Keratinocyte (primary cell): ENCODE results near the gene FNDC3B. TPM values are rescaled to one million over a fixed set of nuclear protein-coding genes. Genes with fewer than 3 reads are reported as not detected.

Experiments used
- DNase-seq: peaks from one replicate; pipeline ENCODE4 v3.0.0-alpha.2; 2011; ENCODE audit warnings: low read depth, missing footprints, low spot score
- FAIRE-seq: peaks from 2 replicates; lab custom pipeline; 2011; peaks lifted over from hg19 to GRCh38; lab: Jason Lieb, UNC
- H2AFZ ChIP-seq: 2 replicates; pipeline ENCODE4 v1.6.0; 2012; ENCODE audit warnings: low read length, control low read depth, inconsistent platforms; ENCODE audit not compliant: control insufficient read depth
- H3K27ac ChIP-seq: 2 replicates; pipeline ENCODE4 v1.5.1; 2011; ENCODE audit warnings: low read length; ENCODE audit not compliant: control insufficient read depth, insufficient read depth
- H3K27me3 ChIP-seq: 3 replicates; pipeline ENCODE4 v1.6.0; 2011; ENCODE audit warnings: low read length; ENCODE audit not compliant: control insufficient read depth, insufficient read depth; ENCODE audit errors: extremely low read depth
- H3K36me3 ChIP-seq, 2 experiments: 2 replicates in 1 of 2; 3 replicates in 1 of 2; pipeline ENCODE4 v1.5.1; 2011; ENCODE audit warnings: low read length in 2 of 2, mild to moderate bottlenecking in 1 of 2; ENCODE audit not compliant: control insufficient read depth in 2 of 2, insufficient read depth in 2 of 2; ENCODE audit errors: extremely low read depth in 1 of 2
- H3K4me1 ChIP-seq: 3 replicates; pipeline ENCODE4 v1.5.1; 2011; ENCODE audit warnings: low read length; ENCODE audit not compliant: control insufficient read depth, insufficient read depth; ENCODE audit errors: extremely low read depth
- H3K4me2 ChIP-seq: 3 replicates; pipeline ENCODE4 v1.6.0; 2011; ENCODE audit warnings: low read depth, low read length; ENCODE audit not compliant: control insufficient read depth, insufficient read depth; ENCODE audit errors: extremely low read depth
- H3K4me3 ChIP-seq, 3 experiments: fragments of 200-600 bp in 1 of 3; sonication (generic) in 1 of 3; 2 replicates in 2 of 3; 3 replicates in 1 of 3; pipeline ENCODE4 v1.5.1; 2011 to 2016; ENCODE audit warnings: low read length in 3 of 3, mild to moderate bottlenecking in 3 of 3, control low read depth in 2 of 3, inconsistent platforms in 1 of 3, low read depth in 1 of 3, mixed read lengths in 1 of 3, mixed run types in 1 of 3, moderate library complexity in 1 of 3; ENCODE audit not compliant: control insufficient read depth in 2 of 3, insufficient read depth in 2 of 3; ENCODE audit errors: extremely low read depth in 1 of 3
- H3K79me2 ChIP-seq: 2 replicates; pipeline ENCODE4 v1.6.0; 2012; ENCODE audit warnings: low read length; ENCODE audit not compliant: control insufficient read depth, insufficient read depth
- H3K9ac ChIP-seq: 3 replicates; pipeline ENCODE4 v1.6.0; 2011; ENCODE audit warnings: low read length; ENCODE audit not compliant: control insufficient read depth, insufficient read depth; ENCODE audit errors: extremely low read depth
- H3K9me1 ChIP-seq: 3 replicates; pipeline ENCODE4 v1.6.0; 2011; ENCODE audit warnings: low read length; ENCODE audit not compliant: control insufficient read depth, insufficient read depth; ENCODE audit errors: extremely low read depth
- H3K9me3 ChIP-seq: 2 replicates; pipeline ENCODE4 v1.5.1; 2012; ENCODE audit warnings: low read depth, low read length; ENCODE audit not compliant: control insufficient read depth
- H4K20me1 ChIP-seq: 3 replicates; pipeline ENCODE4 v1.6.0; 2011; ENCODE audit warnings: low read length; ENCODE audit not compliant: control insufficient read depth, insufficient read depth; ENCODE audit errors: extremely low read depth
- CTCF ChIP-seq, 3 experiments: IDR thresholded peaks in 1 of 3; conservative IDR thresholded peaks in 1 of 3; optimal IDR thresholded peaks in 1 of 3; 2 replicates in 2 of 3; 3 replicates in 1 of 3; pipeline versions ENCODE3 to v1.5.1; 2011; ENCODE audit warnings: low read length in 3 of 3, mild to moderate bottlenecking in 3 of 3, moderate library complexity in 2 of 3, control low read depth in 1 of 3, inconsistent platforms in 1 of 3; ENCODE audit not compliant: insufficient read depth in 2 of 3; ENCODE audit errors: extremely low read depth in 1 of 3
- EZH2 ChIP-seq: IDR thresholded peaks from one replicate; pipeline ENCODE4 v1.6.1; 2012; ENCODE audit warnings: inconsistent platforms, mild to moderate bottlenecking, low read length, moderate library complexity
- dilution Hi-C: fragments of 300-500 bp; cut with MboI; formaldehyde crosslinking; loops from one replicate; pipeline ENCODE4 v1.7.0; 2020; ENCODE audit warnings: low sequenced_read_pairs; ENCODE audit not compliant: extremely low pct_ligation_motif_present
- polyA plus RNA-seq, 5 experiments: library from polyadenylated mRNA; depleted of rRNA in 3 of 5; stranded (reverse) in 3 of 5; stranded (forward) in 1 of 5; unstranded in 1 of 5; fragments of >200 nt; gene quantifications; 1 replicate in 1 of 5; 2 replicates in 3 of 5; 3 replicates in 1 of 5; pipeline versions ENCODE4 v1.2.1 to v1.2.3, GENCODE V29; 2011 to 2012; ENCODE audit warnings: missing spikeins in 2 of 5, low read depth in 1 of 5, low replicate concordance in 1 of 5

The FNDC3B gene
- polyA plus RNA-seq, 1 donor (not counting 4 experiments of a cell fraction or from before 2014, with no cell fraction given) = 31.4 TPM

- no peak for FAIRE-seq
- Histone ChIP-seq H3K9me1 (no peaks in the 10 kb centered on the region), H4K20me1 (no peaks in the 10 kb centered on the region), H3K9me3 (no peaks in the 10 kb centered on the region), H3K4me2 (no peak overlapping the region), H3K4me1 (peaks cover 1% of the 10 kb centered on the region), H3K79me2 (no peaks in the 10 kb centered on the region), H3K9ac (no peak overlapping the region), H3K4me3 (no peak overlapping the region), H2AFZ (no peak overlapping the region), H3K27ac (no peak overlapping the region), H3K27me3 (no peaks in the 10 kb centered on the region), H3K36me3 (peaks cover 18 to 23% of the 10 kb centered on the region in 2 experiments)
- no peak for TF ChIP-seq CTCF (optimal IDR thresholded peaks at IDR 0.05 in 1 of 3, IDR thresholded peaks at IDR 0.05 in 1 of 3, conservative IDR thresholded peaks at IDR 0.05 in 1 of 3; ENCODE audit: extremely low read depth in 1 of 3, insufficient read depth in 2 of 3, low read length in 3 of 3)
- DNase-seq = no peak
- dilution Hi-C loops = no loop called here
Measured at GRCh38 chr3:172300187-172300586, 260.8 kb downstream of the FNDC3B start.

GRCh38 chr3:172300862-172301261 lies 261.5 kb downstream of the FNDC3B start:
- H3K4me3 ChIP-seq = no peak overlapping the region
- H3K4me2 ChIP-seq = no peak overlapping the region
- no peak overlapping the region for H3K9ac ChIP-seq
- dilution Hi-C loops = no loop called here
- no peaks in the 10 kb centered on the region for H3K9me3 ChIP-seq
- H2AFZ ChIP-seq = no peak overlapping the region
- TF ChIP-seq CTCF (optimal IDR thresholded peaks at IDR 0.05 in 1 of 3, IDR thresholded peaks at IDR 0.05 in 1 of 3, conservative IDR thresholded peaks at IDR 0.05 in 1 of 3; ENCODE audit: extremely low read depth in 1 of 3, insufficient read depth in 2 of 3, low read length in 3 of 3) (no peak), EZH2 (no peak)
- no peaks in the 10 kb centered on the region for H3K27me3 ChIP-seq
- DNase-seq = no peak
- H3K79me2 ChIP-seq = no peaks in the 10 kb centered on the region
- FAIRE-seq = no peak
- H3K9me1 ChIP-seq = no peaks in the 10 kb centered on the region
- H3K4me1 ChIP-seq = peaks cover 8% of the 10 kb centered on the region
- no peaks in the 10 kb centered on the region for H4K20me1 ChIP-seq
- H3K27ac ChIP-seq = no peak overlapping the region
- peaks cover 16 to 21% of the 10 kb centered on the region in 2 experiments for H3K36me3 ChIP-seq
